GM12892 (cell line): ENCODE results near the gene RXYLT1.

Experiments used
- POLR2A ChIP-seq: IDR thresholded peaks from 2 replicates; pipeline ENCODE4 v1.6.1; 2011; ENCODE audit warnings: low read depth, low read length, control low read depth
- POLR2AphosphoS5 ChIP-seq: IDR thresholded peaks from 2 replicates; pipeline ENCODE4 v1.6.1; 2011; ENCODE audit warnings: low read depth, low read length, control low read depth
- TAF1 ChIP-seq: IDR thresholded peaks from 2 replicates; pipeline ENCODE4 v1.6.1; 2011; ENCODE audit warnings: low read depth, mild to moderate bottlenecking, control low read depth, low read length, borderline replicate concordance

- TF ChIP-seq POLR2A (no peak), POLR2AphosphoS5 (no peak), TAF1 (no peak)
Measured at GRCh38 chr12:63795944-63796343, 16.2 kb downstream of the RXYLT1 start.
